Osteoblast (primary cell): Measurements from ENCODE around the gene BHMT2. TPM values are rescaled to one million over a fixed set of nuclear protein-coding genes. Genes with fewer than 3 reads are reported as not detected.

ENCODE experiments used
- DNase-seq: peaks from one replicate; pipeline ENCODE4 v3.0.0; 2011; ENCODE audit warnings: low spot score, mixed read lengths; ENCODE audit not compliant: insufficient read length; ENCODE audit errors: missing footprints
- H2AFZ ChIP-seq: 2 replicates; pipeline ENCODE4 v1.6.0; 2011; ENCODE audit warnings: mild to moderate bottlenecking, low read length
- H3K27ac ChIP-seq: 2 replicates; pipeline ENCODE4 v1.5.1; 2011; ENCODE audit warnings: mild to moderate bottlenecking, low read depth, low read length, moderate library complexity
- H3K27me3 ChIP-seq: 2 replicates; pipeline ENCODE4 v1.6.0; 2012; ENCODE audit warnings: mild to moderate bottlenecking, control low read depth, inconsistent platforms, low read length, moderate library complexity; ENCODE audit not compliant: insufficient read depth
- H3K36me3 ChIP-seq: 2 replicates; pipeline ENCODE4 v1.5.1; 2011; ENCODE audit warnings: mild to moderate bottlenecking, low read length, control low read depth, moderate library complexity; ENCODE audit not compliant: insufficient read depth
- H3K4me1 ChIP-seq: 2 replicates; pipeline ENCODE4 v1.5.1; 2011; ENCODE audit warnings: mild to moderate bottlenecking, low read length, control low read depth, moderate library complexity; ENCODE audit not compliant: insufficient read depth
- H3K4me2 ChIP-seq: 2 replicates; pipeline ENCODE4 v1.6.0; 2011; ENCODE audit warnings: mild to moderate bottlenecking, low read length; ENCODE audit not compliant: insufficient read depth
- H3K4me3 ChIP-seq: fragments of 200-600 bp; sonication (generic); 3 replicates; pipeline ENCODE4 v1.5.1; 2012; ENCODE audit warnings: mild to moderate bottlenecking, low read length, inconsistent platforms; ENCODE audit not compliant: insufficient read depth
- H3K79me2 ChIP-seq: 2 replicates; pipeline ENCODE4 v1.6.0; 2012; ENCODE audit warnings: mild to moderate bottlenecking, low read length, control low read depth, inconsistent platforms; ENCODE audit not compliant: insufficient read depth
- H3K9me3 ChIP-seq: 2 replicates; pipeline ENCODE4 v1.5.1; 2011; ENCODE audit warnings: low read depth, low read length, control low read depth
- H4K20me1 ChIP-seq: 2 replicates; pipeline ENCODE4 v1.6.0; 2012; ENCODE audit warnings: mild to moderate bottlenecking, low read length, control low read depth; ENCODE audit not compliant: insufficient read depth
- total RNA-seq: library from RNA; depleted of rRNA; stranded (reverse); fragments of >200 nt; gene quantifications from 2 replicates; pipeline ENCODE4 v1.2.3, GENCODE V29; 2012
- TF ChIP-seq, protein P1 (sequence below): IDR thresholded peaks from 2 replicates; pipeline ENCODE4 v1.5.1; 2011; ENCODE audit warnings: mild to moderate bottlenecking, low read depth, low read length, moderate library complexity; ENCODE audit errors: extremely low read depth

Gene BHMT2
- total RNA-seq, 1 donor, result 8.3 TPM

- H3K4me1 ChIP-seq, result no peaks in the 10 kb centered on the region
- H3K27ac ChIP-seq, result no peak overlapping the region
- H2AFZ ChIP-seq, result no peak overlapping the region
- no peak overlapping the region for H3K4me3 ChIP-seq
- no peak for DNase-seq
- no peaks in the 10 kb centered on the region for H3K9me3 ChIP-seq
- no peaks in the 10 kb centered on the region for H3K79me2 ChIP-seq
- H4K20me1 ChIP-seq, result no peaks in the 10 kb centered on the region
- no peaks in the 10 kb centered on the region for H3K36me3 ChIP-seq
- H3K27me3 ChIP-seq, result peaks cover 18% of the 10 kb centered on the region
- TF ChIP-seq, protein P1, sequence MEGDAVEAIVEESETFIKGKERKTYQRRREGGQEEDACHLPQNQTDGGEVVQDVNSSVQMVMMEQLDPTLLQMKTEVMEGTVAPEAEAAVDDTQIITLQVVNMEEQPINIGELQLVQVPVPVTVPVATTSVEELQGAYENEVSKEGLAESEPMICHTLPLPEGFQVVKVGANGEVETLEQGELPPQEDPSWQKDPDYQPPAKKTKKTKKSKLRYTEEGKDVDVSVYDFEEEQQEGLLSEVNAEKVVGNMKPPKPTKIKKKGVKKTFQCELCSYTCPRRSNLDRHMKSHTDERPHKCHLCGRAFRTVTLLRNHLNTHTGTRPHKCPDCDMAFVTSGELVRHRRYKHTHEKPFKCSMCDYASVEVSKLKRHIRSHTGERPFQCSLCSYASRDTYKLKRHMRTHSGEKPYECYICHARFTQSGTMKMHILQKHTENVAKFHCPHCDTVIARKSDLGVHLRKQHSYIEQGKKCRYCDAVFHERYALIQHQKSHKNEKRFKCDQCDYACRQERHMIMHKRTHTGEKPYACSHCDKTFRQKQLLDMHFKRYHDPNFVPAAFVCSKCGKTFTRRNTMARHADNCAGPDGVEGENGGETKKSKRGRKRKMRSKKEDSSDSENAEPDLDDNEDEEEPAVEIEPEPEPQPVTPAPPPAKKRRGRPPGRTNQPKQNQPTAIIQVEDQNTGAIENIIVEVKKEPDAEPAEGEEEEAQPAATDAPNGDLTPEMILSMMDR, result no peak
- no peak overlapping the region for H3K4me2 ChIP-seq
Measured at GRCh38 chr5:79048437-79048836, 21.1 kb upstream of the BHMT2 start.

GRCh38 chr5:79050498-79050897 is 19.1 kb upstream of the BHMT2 start:
- no peak overlapping the region for H3K27ac ChIP-seq
- TF ChIP-seq, protein P1, result no peak
- no peak overlapping the region for H3K4me3 ChIP-seq
- DNase-seq, result no peak
- H4K20me1 ChIP-seq, result no peaks in the 10 kb centered on the region
- H3K4me2 ChIP-seq, result no peak overlapping the region
- no peaks in the 10 kb centered on the region for H3K9me3 ChIP-seq
- no peaks in the 10 kb centered on the region for H3K4me1 ChIP-seq
- no peaks in the 10 kb centered on the region for H3K36me3 ChIP-seq
- no peaks in the 10 kb centered on the region for H3K79me2 ChIP-seq
- H2AFZ ChIP-seq, result no peak overlapping the region
- peaks cover 14% of the 10 kb centered on the region for H3K27me3 ChIP-seq

DNA sequence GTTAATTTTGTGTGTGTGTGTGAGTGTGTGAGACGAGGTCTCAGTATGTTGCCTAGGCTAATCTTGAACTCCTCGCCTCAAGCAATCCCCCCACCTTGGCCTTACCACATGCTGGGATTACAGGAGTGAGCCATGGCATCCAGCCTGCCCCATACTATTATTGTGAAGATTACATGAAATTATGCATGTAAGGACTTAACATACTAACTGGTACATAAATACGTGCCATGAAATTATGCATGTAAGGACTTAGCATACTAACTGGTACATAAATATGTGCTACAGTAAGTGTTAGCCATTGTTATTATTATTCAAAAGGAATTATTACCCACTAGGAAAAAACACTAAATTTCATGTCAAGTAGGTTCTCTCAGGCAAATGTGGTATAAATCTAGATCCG is 16.2 kb upstream of the BHMT2 start:
- TF ChIP-seq, protein P1, result no peak
- Histone ChIP-seq H3K36me3 (no peaks in the 10 kb centered on the region), H4K20me1 (no peaks in the 10 kb centered on the region), H3K9me3 (no peaks in the 10 kb centered on the region), H3K27ac (no peak overlapping the region), H2AFZ (no peak overlapping the region), H3K4me2 (no peak overlapping the region), H3K4me3 (no peak overlapping the region), H3K4me1 (no peaks in the 10 kb centered on the region), H3K27me3 (no peaks in the 10 kb centered on the region), H3K79me2 (no peaks in the 10 kb centered on the region)
- no peak for DNase-seq

GRCh38 chr5:79055017-79055416 is 14.6 kb upstream of the BHMT2 start:
- TF ChIP-seq, protein P1, result no peak
- no peak for DNase-seq
- Histone ChIP-seq H3K4me3 (no peak overlapping the region), H3K27me3 (no peaks in the 10 kb centered on the region), H3K4me1 (no peaks in the 10 kb centered on the region), H3K36me3 (no peaks in the 10 kb centered on the region), H4K20me1 (no peaks in the 10 kb centered on the region), H3K79me2 (no peaks in the 10 kb centered on the region), H3K27ac (no peak overlapping the region), H3K9me3 (no peaks in the 10 kb centered on the region), H3K4me2 (no peak overlapping the region), H2AFZ (no peak overlapping the region)
